Neural cell (in vitro differentiated cells): Measurements from ENCODE around the gene ADPRS. TPM values are rescaled to one million over a fixed set of nuclear protein-coding genes. Genes with fewer than 3 reads are reported as not detected.

ENCODE experiments used
- H2AFZ ChIP-seq: fragments of 200-600, 300-800 bp; sonication (generic), shearing (Covaris generic); 2 replicates; pipeline ENCODE4 v1.6.0; 2014; ENCODE audit warnings: low read depth, mild to moderate bottlenecking, antibody characterized with exemption, low read length, moderate library complexity
- H3F3A ChIP-seq: fragments of 200-600 bp; shearing (Covaris generic); 2 replicates; pipeline ENCODE4 v1.6.1; 2016; ENCODE audit warnings: mild to moderate bottlenecking, moderate library complexity, mixed read lengths, antibody characterized with exemption, low read length; ENCODE audit not compliant: insufficient read depth, poor library complexity, severe bottlenecking
- H3K27ac ChIP-seq: fragments of 200-600, 300-800 bp; sonication (generic), shearing (Covaris generic); 2 replicates; pipeline ENCODE4 v1.5.1; 2014; ENCODE audit warnings: mild to moderate bottlenecking, low read length, moderate library complexity
- H3K27me3 ChIP-seq: fragments of 300-800, 200-600 bp; sonication (generic), shearing (Covaris generic); 2 replicates; pipeline ENCODE4 v1.6.0; 2014; ENCODE audit warnings: mild to moderate bottlenecking, low read depth, low read length, moderate library complexity; ENCODE audit not compliant: insufficient read depth
- H3K36me3 ChIP-seq: fragments of 300-800, 200-600 bp; sonication (generic), shearing (Covaris generic); 2 replicates; pipeline ENCODE4 v1.5.1; 2014; ENCODE audit warnings: mild to moderate bottlenecking, antibody characterized with exemption, low read length, moderate library complexity; ENCODE audit not compliant: insufficient read depth
- H3K4me2 ChIP-seq: fragments of 300-800, 200-600 bp; sonication (generic), shearing (Covaris generic); 2 replicates; pipeline ENCODE4 v1.6.0; 2014; ENCODE audit warnings: mild to moderate bottlenecking, low read length
- H3K4me3 ChIP-seq: fragments of 300-800, 200-600 bp; sonication (generic), shearing (Covaris generic); 2 replicates; pipeline ENCODE4 v1.5.1; 2014; ENCODE audit warnings: mild to moderate bottlenecking, low read length, moderate library complexity
- H3K79me2 ChIP-seq: fragments of 200-600 bp; shearing (Covaris generic); replicated peaks from 2 replicates; pipeline ENCODE4 v1.6.0; 2014; ENCODE audit warnings: mild to moderate bottlenecking, low read length, moderate library complexity; ENCODE audit not compliant: insufficient read depth
- H3K9ac ChIP-seq: fragments of 300-800, 200-600 bp; sonication (generic), shearing (Covaris generic); 2 replicates; pipeline ENCODE4 v1.6.1; 2016; ENCODE audit warnings: mild to moderate bottlenecking, low read length, mixed read lengths
- H3K9me2 ChIP-seq: fragments of 200-600 bp; shearing (Covaris generic); 2 replicates; pipeline ENCODE4 v1.6.1; 2016; ENCODE audit warnings: mild to moderate bottlenecking, low read length, mixed read lengths; ENCODE audit not compliant: insufficient read depth
- H3K9me3 ChIP-seq: fragments of 200-600, 300-800 bp; sonication (generic), shearing (Covaris generic); 2 replicates; pipeline ENCODE4 v1.6.1; 2016; ENCODE audit warnings: mild to moderate bottlenecking, mixed run types, low read length, moderate library complexity, mixed read lengths
- H4K20me1 ChIP-seq: fragments of 200-600 bp; shearing (Covaris generic); 2 replicates; pipeline ENCODE4 v1.6.1; 2016; ENCODE audit warnings: mild to moderate bottlenecking, mixed run types; ENCODE audit not compliant: insufficient read depth
- EP300 ChIP-seq: fragments of 450-650 bp; conservative IDR thresholded peaks from 2 replicates; pipeline ENCODE4 v1.6.1; 2014; ENCODE audit warnings: antibody characterized with exemption, mild to moderate bottlenecking, moderate library complexity; ENCODE audit not compliant: poor library complexity, severe bottlenecking
- EZH2 ChIP-seq: fragments of 200-600, 300-800 bp; shearing (Covaris generic), sonication (generic); IDR thresholded peaks from 2 replicates; pipeline ENCODE4 v1.6.1; 2014; ENCODE audit warnings: antibody characterized with exemption, low read length, borderline replicate concordance, mild to moderate bottlenecking; ENCODE audit not compliant: insufficient read depth, poor library complexity, severe bottlenecking
- MXI1 ChIP-seq: fragments of 450-650 bp; conservative IDR thresholded peaks from 2 replicates; pipeline ENCODE4 v1.6.1; 2014; ENCODE audit warnings: antibody characterized with exemption, mild to moderate bottlenecking; ENCODE audit not compliant: poor library complexity, severe bottlenecking
- POLR2AphosphoS5 ChIP-seq: IDR thresholded peaks from 2 replicates; pipeline ENCODE4 v1.6.1; 2012
- RAD21 ChIP-seq: fragments of 450-650 bp; conservative IDR thresholded peaks from 2 replicates; pipeline ENCODE4 v1.6.1; 2014; ENCODE audit warnings: antibody characterized with exemption, mild to moderate bottlenecking, moderate library complexity
- SMC3 ChIP-seq: fragments of 450-650 bp; conservative IDR thresholded peaks from 2 replicates; pipeline ENCODE4 v1.6.1; 2014; ENCODE audit warnings: antibody characterized with exemption, mild to moderate bottlenecking, moderate library complexity; ENCODE audit not compliant: poor library complexity
- TAF1 ChIP-seq: IDR thresholded peaks from 2 replicates; pipeline ENCODE4 v1.6.1; 2012; ENCODE audit warnings: low read depth
- polyA plus RNA-seq: library from polyadenylated mRNA; depleted of rRNA; stranded (reverse); fragments of >200 nt; gene quantifications from 2 replicates; pipeline ENCODE4 v1.2.3, GENCODE V29; 2014
- TF ChIP-seq, protein P1 (sequence below): fragments of 450-650 bp; IDR thresholded peaks from 2 replicates; pipeline ENCODE4 v1.5.1; 2014; ENCODE audit warnings: antibody characterized with exemption, mild to moderate bottlenecking, moderate library complexity; ENCODE audit not compliant: poor library complexity, severe bottlenecking
- TF ChIP-seq, protein P2 (sequence below): IDR thresholded peaks from 2 replicates; pipeline ENCODE4 v1.6.1; 2012; ENCODE audit warnings: borderline replicate concordance

ADPRS gene
- polyA plus RNA-seq, 1 donor from 2014 or later, result 66.7 TPM

- peaks cover 16% of the 10 kb centered on the region for H3K79me2 ChIP-seq
- no peak overlapping the region for H2AFZ ChIP-seq
- H4K20me1 ChIP-seq, result no peaks in the 10 kb centered on the region
- no peak overlapping the region for H3K27ac ChIP-seq
- H3K4me2 ChIP-seq, result no peak overlapping the region
- H3K36me3 ChIP-seq, result no peaks in the 10 kb centered on the region
- TF ChIP-seq TAF1 (no peak), EP300 (no peak), RAD21 (no peak), EZH2 (no peak), SMC3 (no peak), MXI1 (no peak)
- TF ChIP-seq, protein P1, sequence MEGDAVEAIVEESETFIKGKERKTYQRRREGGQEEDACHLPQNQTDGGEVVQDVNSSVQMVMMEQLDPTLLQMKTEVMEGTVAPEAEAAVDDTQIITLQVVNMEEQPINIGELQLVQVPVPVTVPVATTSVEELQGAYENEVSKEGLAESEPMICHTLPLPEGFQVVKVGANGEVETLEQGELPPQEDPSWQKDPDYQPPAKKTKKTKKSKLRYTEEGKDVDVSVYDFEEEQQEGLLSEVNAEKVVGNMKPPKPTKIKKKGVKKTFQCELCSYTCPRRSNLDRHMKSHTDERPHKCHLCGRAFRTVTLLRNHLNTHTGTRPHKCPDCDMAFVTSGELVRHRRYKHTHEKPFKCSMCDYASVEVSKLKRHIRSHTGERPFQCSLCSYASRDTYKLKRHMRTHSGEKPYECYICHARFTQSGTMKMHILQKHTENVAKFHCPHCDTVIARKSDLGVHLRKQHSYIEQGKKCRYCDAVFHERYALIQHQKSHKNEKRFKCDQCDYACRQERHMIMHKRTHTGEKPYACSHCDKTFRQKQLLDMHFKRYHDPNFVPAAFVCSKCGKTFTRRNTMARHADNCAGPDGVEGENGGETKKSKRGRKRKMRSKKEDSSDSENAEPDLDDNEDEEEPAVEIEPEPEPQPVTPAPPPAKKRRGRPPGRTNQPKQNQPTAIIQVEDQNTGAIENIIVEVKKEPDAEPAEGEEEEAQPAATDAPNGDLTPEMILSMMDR, result no peak
- TF ChIP-seq, protein P2, sequence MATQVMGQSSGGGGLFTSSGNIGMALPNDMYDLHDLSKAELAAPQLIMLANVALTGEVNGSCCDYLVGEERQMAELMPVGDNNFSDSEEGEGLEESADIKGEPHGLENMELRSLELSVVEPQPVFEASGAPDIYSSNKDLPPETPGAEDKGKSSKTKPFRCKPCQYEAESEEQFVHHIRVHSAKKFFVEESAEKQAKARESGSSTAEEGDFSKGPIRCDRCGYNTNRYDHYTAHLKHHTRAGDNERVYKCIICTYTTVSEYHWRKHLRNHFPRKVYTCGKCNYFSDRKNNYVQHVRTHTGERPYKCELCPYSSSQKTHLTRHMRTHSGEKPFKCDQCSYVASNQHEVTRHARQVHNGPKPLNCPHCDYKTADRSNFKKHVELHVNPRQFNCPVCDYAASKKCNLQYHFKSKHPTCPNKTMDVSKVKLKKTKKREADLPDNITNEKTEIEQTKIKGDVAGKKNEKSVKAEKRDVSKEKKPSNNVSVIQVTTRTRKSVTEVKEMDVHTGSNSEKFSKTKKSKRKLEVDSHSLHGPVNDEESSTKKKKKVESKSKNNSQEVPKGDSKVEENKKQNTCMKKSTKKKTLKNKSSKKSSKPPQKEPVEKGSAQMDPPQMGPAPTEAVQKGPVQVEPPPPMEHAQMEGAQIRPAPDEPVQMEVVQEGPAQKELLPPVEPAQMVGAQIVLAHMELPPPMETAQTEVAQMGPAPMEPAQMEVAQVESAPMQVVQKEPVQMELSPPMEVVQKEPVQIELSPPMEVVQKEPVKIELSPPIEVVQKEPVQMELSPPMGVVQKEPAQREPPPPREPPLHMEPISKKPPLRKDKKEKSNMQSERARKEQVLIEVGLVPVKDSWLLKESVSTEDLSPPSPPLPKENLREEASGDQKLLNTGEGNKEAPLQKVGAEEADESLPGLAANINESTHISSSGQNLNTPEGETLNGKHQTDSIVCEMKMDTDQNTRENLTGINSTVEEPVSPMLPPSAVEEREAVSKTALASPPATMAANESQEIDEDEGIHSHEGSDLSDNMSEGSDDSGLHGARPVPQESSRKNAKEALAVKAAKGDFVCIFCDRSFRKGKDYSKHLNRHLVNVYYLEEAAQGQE, result no peak
- no peak overlapping the region for H3K9ac ChIP-seq
- no peaks in the 10 kb centered on the region for H3K9me3 ChIP-seq
- no peaks in the 10 kb centered on the region for H3K27me3 ChIP-seq
- no peak overlapping the region for H3K4me3 ChIP-seq
- H3F3A ChIP-seq, result no peaks in the 10 kb centered on the region
- no peaks in the 10 kb centered on the region for H3K9me2 ChIP-seq
These were observed 4.5 kb downstream of the ADPRS start for GRCh38 chr1:36093226-36093625.

DNA sequence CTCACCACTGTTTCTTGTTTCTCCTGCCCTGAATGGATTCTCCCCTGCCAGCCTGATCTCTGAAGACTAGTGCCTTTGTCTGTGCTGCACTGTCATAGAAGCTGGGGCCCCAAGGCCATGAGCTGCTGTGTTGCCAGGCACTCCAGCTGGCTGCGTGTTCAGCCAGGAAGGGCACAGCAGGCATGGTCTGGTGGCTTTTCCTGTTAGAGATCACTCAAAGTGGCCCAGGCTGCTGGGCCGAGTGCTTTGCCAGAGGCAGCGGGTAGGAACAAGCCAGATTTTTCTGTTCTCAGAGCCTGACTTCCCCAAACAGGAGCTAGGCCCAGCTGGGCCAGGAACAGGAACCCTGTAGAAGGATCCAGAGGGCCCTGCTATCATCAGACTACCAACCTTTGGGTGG lies 5.2 kb downstream of the ADPRS start:
- H3K36me3 ChIP-seq, result no peaks in the 10 kb centered on the region
- peaks cover 16% of the 10 kb centered on the region for H3K79me2 ChIP-seq
- H3K9me2 ChIP-seq, result no peaks in the 10 kb centered on the region
- no peak overlapping the region for H3K4me2 ChIP-seq
- no peak overlapping the region for H3K27ac ChIP-seq
- H3K27me3 ChIP-seq, result no peaks in the 10 kb centered on the region
- H4K20me1 ChIP-seq, result no peaks in the 10 kb centered on the region
- no peaks in the 10 kb centered on the region for H3K9me3 ChIP-seq
- no peak overlapping the region for H3K9ac ChIP-seq
- no peak for TF ChIP-seq MXI1
- no peak for TF ChIP-seq EZH2
- no peak for TF ChIP-seq SMC3
- TF ChIP-seq, protein P1, result no peak
- TF ChIP-seq, protein P2, result no peak
- TF ChIP-seq EP300, result no peak
- TF ChIP-seq RAD21, result no peak
- TF ChIP-seq POLR2AphosphoS5, result no peak
- no peak for TF ChIP-seq TAF1
- H3F3A ChIP-seq, result no peaks in the 10 kb centered on the region
- no peak overlapping the region for H2AFZ ChIP-seq
- no peak overlapping the region for H3K4me3 ChIP-seq
